Esophagus muscularis mucosa (tissue), 4 donors: Measurements from ENCODE around the gene WDR20.
"Not testable (repeated sequence)": the region's sequence is repeated elsewhere in the genome, so short reads cannot be mapped to it uniquely, and the experiment has no call there.

ENCODE experiments used
- EP300 ChIP-seq: sonication (generic); formaldehyde crosslinking; IDR thresholded peaks from one replicate; pipeline ENCODE4 v1.6.1; 2017; ENCODE audit warnings: antibody characterized with exemption
- POLR2A ChIP-seq: fragments of 450-650 bp; IDR thresholded peaks from one replicate; pipeline ENCODE4 v1.6.1; 2017; ENCODE audit warnings: antibody characterized with exemption, moderate library complexity, mild to moderate bottlenecking, low read depth
- POLR2AphosphoS5 ChIP-seq, 2 donors: sonication (generic); formaldehyde crosslinking; IDR thresholded peaks; one replicate each; pipeline ENCODE4 v1.6.1; 2017; ENCODE audit warnings: antibody characterized with exemption in 2 of 2
- TF ChIP-seq, protein P1 (sequence below), 3 experiments: fragments of 200-600 bp in 2 of 3; fragments of 450-650 bp in 1 of 3; sonication (generic) in 2 of 3; IDR thresholded peaks; one replicate each; pipeline ENCODE4 v1.5.1; 2017 to 2019; ENCODE audit warnings: antibody characterized with exemption in 3 of 3, mild to moderate bottlenecking in 2 of 3, moderate library complexity in 1 of 3

GRCh38 chr14:102109332-102109731, 30.4 kb upstream of the WDR20 start:
- TF ChIP-seq POLR2A; EP300; POLR2AphosphoS5 (IDR thresholded peaks at IDR 0.05): not testable (repeated sequence)
- TF ChIP-seq, protein P1, sequence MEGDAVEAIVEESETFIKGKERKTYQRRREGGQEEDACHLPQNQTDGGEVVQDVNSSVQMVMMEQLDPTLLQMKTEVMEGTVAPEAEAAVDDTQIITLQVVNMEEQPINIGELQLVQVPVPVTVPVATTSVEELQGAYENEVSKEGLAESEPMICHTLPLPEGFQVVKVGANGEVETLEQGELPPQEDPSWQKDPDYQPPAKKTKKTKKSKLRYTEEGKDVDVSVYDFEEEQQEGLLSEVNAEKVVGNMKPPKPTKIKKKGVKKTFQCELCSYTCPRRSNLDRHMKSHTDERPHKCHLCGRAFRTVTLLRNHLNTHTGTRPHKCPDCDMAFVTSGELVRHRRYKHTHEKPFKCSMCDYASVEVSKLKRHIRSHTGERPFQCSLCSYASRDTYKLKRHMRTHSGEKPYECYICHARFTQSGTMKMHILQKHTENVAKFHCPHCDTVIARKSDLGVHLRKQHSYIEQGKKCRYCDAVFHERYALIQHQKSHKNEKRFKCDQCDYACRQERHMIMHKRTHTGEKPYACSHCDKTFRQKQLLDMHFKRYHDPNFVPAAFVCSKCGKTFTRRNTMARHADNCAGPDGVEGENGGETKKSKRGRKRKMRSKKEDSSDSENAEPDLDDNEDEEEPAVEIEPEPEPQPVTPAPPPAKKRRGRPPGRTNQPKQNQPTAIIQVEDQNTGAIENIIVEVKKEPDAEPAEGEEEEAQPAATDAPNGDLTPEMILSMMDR (IDR thresholded peaks at IDR 0.05), result not testable (repeated sequence)
